Chondrocyte (in vitro differentiated cells): ENCODE measurements around the gene ZNF536. TPM values are rescaled to one million over a fixed set of nuclear protein-coding genes. Genes with fewer than 3 reads are reported as not detected.

ENCODE experiments used
- DNase-seq: peaks from one replicate; pipeline ENCODE4 v3.0.0; 2021; ENCODE audit warnings: mixed read lengths, low spot score
- H3K27ac Mint-ChIP-seq: one replicate; pipeline ENCODE4 v1.8.0; 2021; ENCODE audit warnings: mild to moderate bottlenecking, moderate library complexity, mixed read lengths; ENCODE audit not compliant: unreplicated experiment
- H3K27me3 Mint-ChIP-seq: 2 replicates; pipeline ENCODE4 v1.8.0; 2021; ENCODE audit warnings: low read depth, mixed read lengths
- H3K36me3 Mint-ChIP-seq: 2 replicates; pipeline ENCODE4 v1.8.0; 2021; ENCODE audit warnings: low read depth, mixed read lengths
- H3K4me1 Mint-ChIP-seq: 2 replicates; pipeline ENCODE4 v1.8.0; 2021; ENCODE audit warnings: low read depth, mild to moderate bottlenecking, mixed read lengths
- H3K4me3 Mint-ChIP-seq: one replicate; pipeline ENCODE4 v1.8.0; 2021; ENCODE audit warnings: mild to moderate bottlenecking, moderate library complexity, mixed read lengths; ENCODE audit not compliant: unreplicated experiment
- H3K9me3 Mint-ChIP-seq: 2 replicates; pipeline ENCODE4 v1.8.0; 2021; ENCODE audit warnings: low read depth, mixed read lengths
- total RNA-seq: library from RNA; stranded (reverse); gene quantifications from 3 replicates; pipeline ENCODE4 v1.2.1, GENCODE V29; 2021
- TF ChIP-seq, protein P1 (sequence below): fragments of 200-600 bp; sonication (generic); IDR thresholded peaks from 2 replicates; pipeline ENCODE4 v1.5.0; 2021; ENCODE audit warnings: antibody characterized with exemption, mild to moderate bottlenecking, moderate library complexity

Gene ZNF536
- total RNA-seq, 1 donor from 2014 or later, result not detected

DNA sequence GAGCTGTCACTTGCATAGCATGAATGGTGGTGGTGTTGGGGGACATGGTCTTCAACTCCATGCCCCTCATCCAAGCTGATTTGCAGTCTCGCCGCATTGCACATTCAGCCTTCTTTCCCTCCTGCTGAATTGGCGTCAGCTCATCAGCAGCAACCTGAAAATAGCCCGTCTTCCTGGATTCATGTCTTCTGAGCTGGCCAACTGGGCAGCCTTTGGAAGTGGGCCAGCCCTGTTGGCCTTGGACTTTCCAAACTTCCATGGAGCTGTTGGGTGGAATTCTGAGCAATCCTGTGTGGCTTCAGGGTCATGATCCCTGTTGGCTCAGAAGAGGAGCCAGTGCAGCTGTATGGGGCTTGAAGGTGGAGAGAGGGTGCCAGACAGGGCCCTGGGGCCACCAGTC is 68.8 kb downstream of the ZNF536 start:
- no peak overlapping the region for H3K4me3 Mint-ChIP-seq
- H3K4me1 Mint-ChIP-seq, result no peaks in the 10 kb centered on the region
- peaks cover 16% of the 10 kb centered on the region for H3K9me3 Mint-ChIP-seq
- TF ChIP-seq, protein P1, sequence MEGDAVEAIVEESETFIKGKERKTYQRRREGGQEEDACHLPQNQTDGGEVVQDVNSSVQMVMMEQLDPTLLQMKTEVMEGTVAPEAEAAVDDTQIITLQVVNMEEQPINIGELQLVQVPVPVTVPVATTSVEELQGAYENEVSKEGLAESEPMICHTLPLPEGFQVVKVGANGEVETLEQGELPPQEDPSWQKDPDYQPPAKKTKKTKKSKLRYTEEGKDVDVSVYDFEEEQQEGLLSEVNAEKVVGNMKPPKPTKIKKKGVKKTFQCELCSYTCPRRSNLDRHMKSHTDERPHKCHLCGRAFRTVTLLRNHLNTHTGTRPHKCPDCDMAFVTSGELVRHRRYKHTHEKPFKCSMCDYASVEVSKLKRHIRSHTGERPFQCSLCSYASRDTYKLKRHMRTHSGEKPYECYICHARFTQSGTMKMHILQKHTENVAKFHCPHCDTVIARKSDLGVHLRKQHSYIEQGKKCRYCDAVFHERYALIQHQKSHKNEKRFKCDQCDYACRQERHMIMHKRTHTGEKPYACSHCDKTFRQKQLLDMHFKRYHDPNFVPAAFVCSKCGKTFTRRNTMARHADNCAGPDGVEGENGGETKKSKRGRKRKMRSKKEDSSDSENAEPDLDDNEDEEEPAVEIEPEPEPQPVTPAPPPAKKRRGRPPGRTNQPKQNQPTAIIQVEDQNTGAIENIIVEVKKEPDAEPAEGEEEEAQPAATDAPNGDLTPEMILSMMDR, result no peak
- DNase-seq, result no peak
- no peak overlapping the region for H3K27ac Mint-ChIP-seq
- no peaks in the 10 kb centered on the region for H3K27me3 Mint-ChIP-seq
- no peaks in the 10 kb centered on the region for H3K36me3 Mint-ChIP-seq

DNA sequence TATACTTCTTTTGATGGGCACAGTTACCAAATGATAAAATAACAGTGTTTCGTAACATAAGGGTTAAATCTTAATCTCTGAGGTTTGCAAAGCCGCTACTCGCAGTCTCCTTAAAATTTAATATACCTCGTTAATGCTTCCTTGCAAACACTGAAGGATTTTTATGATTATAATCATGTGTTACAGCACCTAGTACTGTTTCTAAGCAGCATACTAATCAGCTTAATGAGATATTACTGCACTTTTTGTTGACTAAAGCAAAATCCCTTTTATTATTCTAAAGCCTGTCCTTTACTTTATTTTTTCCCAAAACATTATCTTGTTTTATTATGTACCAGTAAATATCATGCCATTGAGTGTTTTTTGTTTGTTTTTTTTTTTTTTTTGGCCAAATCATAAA is 70.5 kb downstream of the ZNF536 start:
- Mint-ChIP-seq H3K4me1 (no peaks in the 10 kb centered on the region), H3K27me3 (no peaks in the 10 kb centered on the region), H3K9me3 (peaks cover 15% of the 10 kb centered on the region), H3K36me3 (no peaks in the 10 kb centered on the region), H3K4me3 (no peak overlapping the region), H3K27ac (no peak overlapping the region)
- TF ChIP-seq, protein P1, result no peak
- DNase-seq, result no peak

DNA sequence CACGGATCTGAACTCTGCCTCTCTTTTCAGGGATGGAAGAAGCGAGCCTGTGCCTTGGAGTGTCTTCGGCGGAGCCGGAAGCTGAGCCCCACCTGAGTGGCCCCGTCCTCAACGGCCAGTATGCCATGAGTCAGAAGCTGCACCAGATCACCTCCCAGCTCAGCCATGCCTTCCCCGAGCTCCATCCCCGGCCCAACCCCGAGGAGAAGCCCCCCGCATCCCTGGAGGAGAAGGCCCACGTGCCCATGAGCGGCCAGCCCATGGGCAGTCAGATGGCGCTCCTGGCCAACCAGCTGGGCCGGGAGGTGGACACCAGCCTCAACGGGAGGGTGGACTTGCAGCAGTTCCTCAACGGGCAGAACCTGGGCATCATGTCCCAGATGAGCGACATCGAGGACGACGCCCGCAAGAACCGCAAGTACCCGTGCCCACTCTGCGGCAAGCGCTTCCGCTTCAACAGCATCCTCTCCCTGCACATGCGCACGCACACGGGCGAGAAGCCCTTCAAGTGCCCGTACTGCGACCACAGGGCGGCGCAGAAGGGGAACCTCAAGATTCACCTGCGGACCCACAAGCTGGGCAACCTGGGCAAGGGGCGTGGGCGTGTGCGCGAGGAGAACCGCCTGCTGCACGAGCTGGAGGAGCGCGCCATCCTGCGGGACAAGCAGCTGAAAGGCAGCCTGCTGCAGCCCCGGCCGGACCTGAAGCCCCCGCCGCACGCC is 71.5 kb downstream of the ZNF536 start:
- no peak overlapping the region for H3K4me3 Mint-ChIP-seq
- no peaks in the 10 kb centered on the region for H3K4me1 Mint-ChIP-seq
- H3K27ac Mint-ChIP-seq, result no peak overlapping the region
- no peak for DNase-seq
- H3K27me3 Mint-ChIP-seq, result peaks cover 5% of the 10 kb centered on the region
- H3K9me3 Mint-ChIP-seq, result peaks cover 15% of the 10 kb centered on the region
- TF ChIP-seq, protein P1, result no peak
- H3K36me3 Mint-ChIP-seq, result no peaks in the 10 kb centered on the region

DNA sequence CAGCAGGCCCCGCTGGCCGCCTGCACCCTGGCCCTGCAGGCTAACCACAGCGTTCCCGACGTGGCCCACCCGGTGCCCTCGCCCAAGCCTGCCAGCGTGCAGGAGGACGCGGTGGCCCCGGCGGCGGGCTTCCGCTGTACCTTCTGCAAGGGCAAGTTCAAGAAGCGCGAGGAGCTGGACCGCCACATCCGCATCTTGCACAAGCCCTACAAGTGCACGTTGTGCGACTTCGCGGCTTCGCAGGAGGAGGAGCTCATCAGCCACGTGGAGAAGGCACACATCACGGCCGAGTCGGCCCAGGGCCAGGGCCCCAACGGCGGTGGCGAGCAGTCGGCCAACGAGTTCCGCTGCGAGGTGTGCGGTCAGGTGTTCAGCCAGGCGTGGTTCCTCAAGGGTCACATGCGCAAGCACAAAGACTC is 72.1 kb downstream of the ZNF536 start:
- Mint-ChIP-seq H3K9me3 (peaks cover 15% of the 10 kb centered on the region), H3K27ac (no peak overlapping the region), H3K4me1 (no peaks in the 10 kb centered on the region), H3K27me3 (peaks cover 5% of the 10 kb centered on the region), H3K36me3 (no peaks in the 10 kb centered on the region), H3K4me3 (no peak overlapping the region)
- no peak for DNase-seq
- TF ChIP-seq, protein P1, result no peak

DNA sequence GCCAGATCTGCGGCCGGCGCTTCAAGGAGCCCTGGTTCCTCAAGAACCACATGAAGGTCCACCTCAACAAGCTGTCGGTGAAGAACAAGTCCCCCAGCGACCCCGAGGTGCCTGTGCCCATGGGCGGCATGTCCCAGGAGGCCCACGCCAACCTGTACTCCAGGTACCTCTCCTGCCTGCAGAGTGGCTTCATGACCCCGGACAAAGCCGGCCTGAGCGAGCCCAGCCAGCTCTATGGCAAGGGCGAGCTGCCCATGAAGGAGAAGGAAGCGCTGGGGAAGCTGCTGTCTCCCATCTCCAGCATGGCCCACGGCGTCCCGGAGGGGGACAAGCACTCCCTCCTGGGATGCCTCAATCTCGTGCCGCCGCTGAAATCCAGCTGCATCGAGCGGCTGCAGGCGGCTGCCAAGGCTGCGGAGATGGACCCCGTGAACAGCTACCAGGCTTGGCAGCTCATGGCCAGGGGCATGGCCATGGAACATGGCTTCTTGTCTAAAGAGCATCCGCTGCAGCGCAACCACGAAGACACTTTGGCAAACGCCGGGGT is 72.6 kb downstream of the ZNF536 start:
- Mint-ChIP-seq H3K27ac (no peak overlapping the region), H3K4me3 (no peak overlapping the region), H3K36me3 (no peaks in the 10 kb centered on the region), H3K9me3 (peaks cover 15% of the 10 kb centered on the region), H3K4me1 (no peaks in the 10 kb centered on the region), H3K27me3 (peaks cover 5% of the 10 kb centered on the region)
- TF ChIP-seq, protein P1, result no peak
- DNase-seq, result no peak
